Activated gamma-delta T cell treated with Interleukin-2 at 50 U/mL for 16 hours (primary cell): ENCODE data around the gene MYRFL.

Source experiments
- DNase-seq: peaks from one replicate; pipeline ENCODE4 v3.0.0-alpha.2; 2020

MYRFL gene

GRCh38 chr12:69935651-69936100 is 110.6 kb downstream of the MYRFL start:
- no peak for DNase-seq

GRCh38 chr12:69936214-69936731 is 111.2 kb downstream of the MYRFL start:
- DNase-seq = no peak

- DNase-seq = no peak
These were observed 111.7 kb downstream of the MYRFL start for GRCh38 chr12:69936766-69937165.

DNA sequence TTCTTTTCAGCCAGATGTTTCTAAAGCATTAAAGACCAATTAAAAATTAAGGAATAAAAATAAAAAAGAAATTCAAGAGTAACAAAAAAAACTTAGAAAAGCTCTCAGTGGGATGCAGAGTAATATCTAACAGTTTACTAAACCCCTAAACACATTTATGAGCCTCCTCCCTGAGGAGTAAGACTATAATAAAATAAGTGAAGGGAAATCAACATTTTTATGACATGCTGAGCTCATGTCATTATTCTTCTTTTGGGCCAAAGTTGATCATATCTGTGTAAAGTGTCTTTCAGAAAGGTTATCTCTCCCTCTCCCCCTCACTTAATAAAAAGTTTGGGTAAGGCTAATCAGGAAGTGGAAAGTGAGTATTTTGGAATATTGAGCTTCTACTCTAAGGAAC is 122.1 kb downstream of the MYRFL start:
- no peak for DNase-seq

GRCh38 chr12:69947897-69948296 is 122.9 kb downstream of the MYRFL start:
- no peak for DNase-seq

DNA sequence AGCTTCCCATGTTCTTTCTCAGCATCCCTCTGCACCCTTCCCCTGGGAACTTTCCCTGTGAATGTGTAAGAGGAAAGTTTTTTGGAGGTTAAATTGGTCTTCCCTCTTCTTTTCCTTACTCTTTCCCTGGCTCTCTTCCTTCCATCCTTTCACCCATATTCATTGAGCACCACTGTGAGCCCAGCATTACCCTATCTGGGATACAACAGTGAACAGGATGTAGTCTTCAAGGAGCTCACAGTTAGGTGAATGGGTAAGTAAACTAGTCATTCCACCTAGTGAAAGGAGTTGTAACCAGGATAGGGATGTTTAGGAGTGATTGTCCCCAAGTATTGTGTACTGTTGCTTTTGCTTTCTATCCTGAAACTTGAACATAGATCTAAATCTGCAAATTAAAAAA is 123.8 kb downstream of the MYRFL start:
- no peak for DNase-seq

- no peak for DNase-seq
These were observed 124.4 kb downstream of the MYRFL start for GRCh38 chr12:69949311-69950002.

DNA sequence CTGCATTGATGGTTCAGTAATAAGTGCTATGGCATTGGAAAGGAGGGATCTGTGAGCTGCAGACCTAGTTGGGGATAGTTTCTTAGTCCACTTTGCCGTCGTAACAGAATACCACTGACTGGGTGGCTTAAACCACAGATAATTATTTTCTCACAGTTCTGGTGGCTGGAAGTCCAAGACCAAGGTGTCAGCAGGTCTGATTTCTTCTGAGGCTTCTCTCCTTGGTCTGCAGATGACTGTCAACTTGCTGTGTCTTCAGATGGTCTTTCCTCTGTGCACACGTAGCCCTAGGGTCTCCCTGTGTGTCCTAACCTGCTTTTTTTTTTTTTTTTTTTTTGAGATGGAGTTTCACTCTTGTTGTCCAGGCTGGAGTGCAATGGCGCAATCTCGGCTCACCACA is 126.1 kb downstream of the MYRFL start:
- no peak for DNase-seq

GRCh38 chr12:69952890-69953289 is 127.9 kb downstream of the MYRFL start:
- DNase-seq = no peak

- DNase-seq = no peak
These were observed 136.2 kb downstream of the MYRFL start for GRCh38 chr12:69961246-69961645.

- no peak for DNase-seq
These were observed 141.4 kb downstream of the MYRFL start for GRCh38 chr12:69966409-69966808.

GRCh38 chr12:69966839-69967238 is 141.8 kb downstream of the MYRFL start:
- no peak for DNase-seq

DNA sequence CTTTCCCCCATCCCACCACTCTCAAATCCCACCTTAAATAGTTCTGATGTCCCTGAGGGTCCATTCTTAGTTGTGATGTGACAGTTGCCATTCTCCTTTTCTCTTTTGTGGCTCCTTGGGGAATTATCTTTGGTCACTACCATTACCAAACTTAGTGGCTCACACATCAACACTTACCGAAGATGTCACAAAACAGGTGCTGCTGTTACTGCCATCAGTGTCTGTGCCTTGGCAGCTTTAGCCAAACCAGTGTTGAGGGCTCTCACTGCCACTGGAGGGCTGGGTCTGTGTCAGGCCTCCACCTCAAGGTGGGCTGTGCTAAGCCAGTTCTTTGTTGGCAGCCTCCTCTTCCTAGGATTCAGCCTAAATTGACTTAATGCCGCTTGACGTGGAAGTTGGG is 144.0 kb downstream of the MYRFL start:
- no peak for DNase-seq

GRCh38 chr12:69972136-69972535 is 147.1 kb downstream of the MYRFL start:
- no peak for DNase-seq

DNA sequence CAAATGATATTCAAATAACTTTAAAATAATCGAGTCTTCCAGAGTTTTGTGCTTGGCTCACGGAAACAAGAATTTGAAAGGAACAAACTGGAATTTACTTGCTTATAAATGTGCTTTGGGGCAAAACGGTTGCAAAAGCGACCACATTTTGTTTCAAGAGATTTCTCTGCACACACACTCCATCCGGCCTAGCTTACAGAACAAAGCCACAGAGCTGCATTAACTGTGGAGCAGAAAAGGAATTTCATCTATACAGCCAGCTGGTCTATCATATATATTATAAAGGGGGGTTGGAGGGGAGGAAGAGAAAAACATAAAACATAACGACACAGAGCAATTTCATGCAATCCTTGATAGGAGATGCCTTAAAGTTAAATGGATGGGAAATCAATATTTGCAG is 153.0 kb downstream of the MYRFL start:
- no peak for DNase-seq

DNA sequence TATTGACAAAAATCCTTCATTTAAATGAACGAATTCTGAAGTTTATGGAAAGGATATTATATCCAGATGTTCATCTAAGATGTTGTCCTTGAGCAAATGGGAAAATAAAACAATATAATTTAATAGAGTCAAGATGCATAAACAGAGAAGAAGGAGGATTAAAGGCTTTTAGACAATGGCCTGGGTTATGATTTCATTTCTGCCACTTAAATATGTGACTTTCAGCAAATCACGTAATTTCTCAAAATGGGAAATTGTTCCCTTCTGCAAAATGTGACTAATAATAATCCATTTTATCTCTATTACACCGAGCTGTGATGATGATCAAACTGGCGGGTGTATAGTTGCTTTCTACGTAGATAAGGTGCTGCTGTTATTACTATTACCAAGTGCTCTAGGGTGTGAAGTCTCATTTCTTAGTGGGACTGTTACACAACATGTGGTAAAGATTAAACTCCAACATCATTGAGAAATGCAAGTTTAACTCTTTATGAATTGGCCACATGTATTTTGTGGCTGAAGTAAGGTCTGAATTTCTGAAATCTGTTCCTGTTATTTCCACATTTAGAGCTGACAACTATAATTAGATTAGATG is 157.0 kb downstream of the MYRFL start:
- no peak for DNase-seq

- DNase-seq = no peak
These were observed 159.2 kb downstream of the MYRFL start for GRCh38 chr12:69984241-69984640.

DNA sequence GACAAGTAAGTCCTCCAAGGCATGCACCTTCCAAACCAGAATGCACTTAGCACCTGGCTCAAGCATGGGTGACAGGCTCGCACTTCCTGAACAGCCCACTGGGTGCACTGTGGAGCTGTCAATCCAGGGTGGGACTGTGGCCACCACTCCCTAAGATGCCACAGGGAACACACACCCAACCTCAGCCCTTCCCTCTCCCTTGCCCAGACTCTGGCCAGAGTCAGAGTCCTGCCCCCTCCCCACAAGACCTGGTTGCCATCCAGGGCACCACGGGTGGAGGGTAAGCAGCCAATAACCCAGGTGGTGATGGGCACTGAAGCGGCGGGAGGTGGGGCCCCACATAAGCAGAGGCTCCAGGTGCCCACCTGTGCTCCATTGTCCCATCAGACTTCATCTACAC is 160.6 kb downstream of the MYRFL start:
- no peak for DNase-seq

GRCh38 chr12:69986114-69986513 is 161.1 kb downstream of the MYRFL start:
- no peak for DNase-seq

DNA sequence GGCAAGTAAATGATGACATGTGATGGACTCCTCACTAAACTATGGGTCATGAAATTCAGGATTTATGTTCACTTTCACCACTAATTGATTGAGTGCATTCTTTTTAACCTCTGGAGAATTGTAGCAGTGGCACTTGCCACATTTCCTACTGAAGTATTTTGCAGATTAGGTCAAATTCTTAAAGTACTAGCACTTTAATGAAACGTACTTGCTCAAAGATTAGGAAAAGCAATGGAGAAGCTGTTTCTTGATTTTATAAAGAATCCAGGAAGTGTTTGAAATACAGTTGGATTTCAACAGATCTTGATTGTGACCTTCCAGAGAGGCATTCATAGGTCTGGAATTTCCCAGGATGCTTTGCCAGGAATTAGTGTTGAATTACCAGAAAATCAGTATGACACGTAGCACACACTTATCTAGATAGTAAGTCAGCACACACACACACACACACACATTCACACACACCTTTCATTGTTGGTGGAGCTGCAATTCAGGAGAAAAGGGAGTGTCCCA is 162.6 kb downstream of the MYRFL start:
- DNase-seq = no peak

DNA sequence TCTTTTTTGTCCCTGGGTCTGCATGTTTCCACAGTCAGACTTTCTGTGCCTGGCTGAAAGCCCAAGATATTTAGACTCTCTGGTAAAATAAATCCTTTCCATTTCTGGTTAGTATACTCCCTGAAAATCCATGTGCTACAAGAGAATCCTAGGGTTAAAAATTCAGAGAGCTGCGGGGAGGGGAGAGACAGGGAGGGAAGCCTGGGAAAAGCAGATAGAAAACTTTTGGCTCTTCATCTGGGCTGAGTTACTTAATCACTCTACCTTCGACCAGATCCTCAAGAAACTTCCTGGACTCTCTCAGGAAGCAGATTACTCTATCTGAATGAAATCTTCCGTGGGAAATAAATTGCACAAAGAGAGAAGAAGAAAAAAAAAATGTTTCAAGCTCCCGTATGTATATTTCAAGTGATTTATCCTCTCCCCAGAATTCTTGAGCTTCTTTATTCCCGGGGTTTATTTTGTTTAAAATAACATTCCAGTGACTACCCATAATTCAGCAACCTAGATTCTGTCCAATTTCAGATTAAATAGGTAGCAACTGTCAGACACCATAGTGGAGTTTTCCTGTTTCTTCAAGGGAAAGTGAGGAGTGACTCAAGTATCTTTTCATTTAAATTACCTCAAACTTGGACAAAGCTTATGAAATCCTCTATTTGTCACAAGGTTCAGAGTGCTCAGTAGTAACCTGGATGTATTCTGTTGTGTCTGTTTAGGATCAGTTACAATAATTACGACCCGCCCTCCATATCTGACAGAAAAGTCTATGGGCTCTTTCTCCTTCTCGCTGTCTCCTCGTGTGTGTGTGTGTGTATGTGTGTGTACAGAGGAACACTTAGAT is 163.7 kb downstream of the MYRFL start:
- no peak for DNase-seq

DNA sequence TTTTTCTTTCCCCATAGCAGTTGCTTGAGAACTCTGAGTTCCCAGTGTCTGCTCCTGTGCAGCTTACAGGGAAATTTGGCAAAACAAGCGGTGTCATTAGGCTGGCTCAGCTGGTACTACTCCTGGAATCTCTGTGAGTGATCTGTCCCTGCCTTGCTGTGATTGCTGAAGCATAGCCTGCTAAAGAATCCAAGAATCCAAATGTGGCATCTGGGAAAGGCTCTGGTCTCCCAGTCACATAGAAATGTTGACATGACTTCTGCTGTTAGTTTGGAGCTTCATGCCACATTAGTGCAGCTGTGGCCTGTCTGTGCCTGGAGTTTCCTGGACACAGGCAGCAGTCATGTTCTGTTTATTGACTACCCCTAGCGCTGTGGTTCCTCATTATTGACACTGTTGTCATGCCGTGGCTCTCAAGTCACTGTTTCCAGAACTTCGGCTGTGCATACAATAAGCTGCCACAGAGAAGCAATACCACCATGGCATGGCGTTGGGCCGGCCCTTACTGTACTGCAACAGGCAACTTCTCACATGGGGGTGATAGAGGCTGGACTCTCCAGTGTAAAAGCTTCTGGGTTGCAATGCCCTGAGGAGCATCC is 166.8 kb downstream of the MYRFL start:
- DNase-seq = no peak

- DNase-seq = no peak
These were observed 168.4 kb downstream of the MYRFL start for GRCh38 chr12:69993433-69993832.
